Astrocyte (in vitro differentiated cells and primary cell): ENCODE results near the gene FAM124A.

ENCODE experiments used
- CTCF ChIP-seq: IDR thresholded peaks from 2 replicates; pipeline ENCODE4 v1.5.1; 2011; ENCODE audit warnings: low read depth, mild to moderate bottlenecking, inconsistent platforms, low read length, moderate library complexity; ENCODE audit not compliant: insufficient read depth
- EZH2 ChIP-seq: IDR thresholded peaks from 2 replicates; pipeline ENCODE4 v1.6.1; 2012; ENCODE audit warnings: mild to moderate bottlenecking, low read length, inconsistent platforms; ENCODE audit not compliant: insufficient read depth

DNA sequence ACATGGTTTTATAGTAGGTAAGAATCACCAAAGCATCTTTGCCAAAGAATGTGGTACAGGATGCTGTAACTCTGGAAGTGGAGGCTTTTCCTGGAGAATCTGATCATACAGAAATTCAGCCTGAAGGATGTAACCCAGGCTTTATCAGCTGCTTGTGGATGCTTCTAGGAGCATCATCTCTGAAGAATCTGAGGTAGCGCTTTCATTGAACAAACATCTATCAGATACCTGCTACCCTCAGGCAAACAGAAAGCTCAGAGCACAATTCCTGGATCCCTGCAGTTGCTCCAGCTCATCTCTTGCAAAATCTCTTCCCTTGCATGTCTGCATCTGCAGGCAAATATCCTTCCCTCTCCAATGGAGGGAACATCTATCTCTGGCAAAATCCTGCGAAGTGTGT lies 9.3 kb downstream of the FAM124A start:
- no peak for TF ChIP-seq CTCF
- no peak for TF ChIP-seq EZH2
